ENCODE data around the gene MRPL38.
"Not testable (repeated sequence)": the region's sequence is repeated elsewhere in the genome, so short reads cannot be mapped to it uniquely, and the experiment has no call there.

MRPL38 gene

DNA sequence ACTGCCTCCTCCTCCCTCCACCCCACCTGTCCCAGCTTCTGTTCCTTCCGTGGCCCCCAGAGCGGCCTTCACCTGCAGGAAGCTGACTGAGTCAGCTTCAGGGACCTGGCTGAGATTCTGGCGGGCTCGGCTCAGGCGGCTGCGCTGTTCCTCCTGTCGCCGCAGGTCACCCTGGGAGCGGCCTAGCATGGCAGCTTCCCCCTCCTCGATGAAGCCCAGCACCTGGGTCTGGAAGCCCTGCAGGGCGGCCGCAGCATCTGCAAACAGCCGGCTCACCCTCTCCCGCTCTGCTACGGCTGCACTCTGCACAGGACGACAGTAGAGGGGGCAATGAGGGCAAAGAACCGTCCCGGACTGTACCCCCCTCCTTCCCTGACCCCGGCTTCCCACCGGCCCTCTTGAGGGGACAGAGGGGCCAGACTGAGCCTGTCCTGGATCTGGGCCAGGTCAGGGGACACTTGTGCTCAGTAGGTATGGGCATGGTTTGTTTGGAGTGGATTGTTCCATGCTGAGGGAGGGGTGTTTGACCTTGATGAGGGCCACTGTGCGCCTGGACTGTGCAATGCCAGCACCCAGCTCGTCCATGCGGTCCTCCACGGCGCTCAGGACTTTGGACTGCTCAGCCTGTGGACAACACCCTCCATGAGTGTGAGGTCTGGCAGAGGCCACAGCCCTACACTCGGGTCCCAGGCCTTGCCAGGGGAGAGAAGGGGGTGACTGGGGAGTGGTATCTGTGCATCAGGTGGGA is 28.3 kb downstream of the MRPL38 start:
- DNase-seq (ENCODE audit: low read depth in 2 of 2) = peak; percentile 35 to 47

DNA sequence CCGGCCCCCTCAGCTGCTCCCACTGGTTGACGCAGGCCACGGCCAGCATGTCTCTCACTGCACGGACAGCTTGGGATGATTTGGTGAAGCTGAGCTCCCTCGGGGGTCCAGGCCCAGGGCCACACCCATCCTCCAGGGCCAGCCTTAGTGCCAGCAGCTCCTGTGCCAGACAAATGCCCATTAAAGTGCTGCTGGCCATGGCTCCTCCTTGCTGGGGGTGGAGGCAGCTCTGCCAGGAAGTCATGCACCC is 28.8 kb downstream of the MRPL38 start:
- no peak for DNase-seq (ENCODE audit: low read depth in 2 of 2)

DNA sequence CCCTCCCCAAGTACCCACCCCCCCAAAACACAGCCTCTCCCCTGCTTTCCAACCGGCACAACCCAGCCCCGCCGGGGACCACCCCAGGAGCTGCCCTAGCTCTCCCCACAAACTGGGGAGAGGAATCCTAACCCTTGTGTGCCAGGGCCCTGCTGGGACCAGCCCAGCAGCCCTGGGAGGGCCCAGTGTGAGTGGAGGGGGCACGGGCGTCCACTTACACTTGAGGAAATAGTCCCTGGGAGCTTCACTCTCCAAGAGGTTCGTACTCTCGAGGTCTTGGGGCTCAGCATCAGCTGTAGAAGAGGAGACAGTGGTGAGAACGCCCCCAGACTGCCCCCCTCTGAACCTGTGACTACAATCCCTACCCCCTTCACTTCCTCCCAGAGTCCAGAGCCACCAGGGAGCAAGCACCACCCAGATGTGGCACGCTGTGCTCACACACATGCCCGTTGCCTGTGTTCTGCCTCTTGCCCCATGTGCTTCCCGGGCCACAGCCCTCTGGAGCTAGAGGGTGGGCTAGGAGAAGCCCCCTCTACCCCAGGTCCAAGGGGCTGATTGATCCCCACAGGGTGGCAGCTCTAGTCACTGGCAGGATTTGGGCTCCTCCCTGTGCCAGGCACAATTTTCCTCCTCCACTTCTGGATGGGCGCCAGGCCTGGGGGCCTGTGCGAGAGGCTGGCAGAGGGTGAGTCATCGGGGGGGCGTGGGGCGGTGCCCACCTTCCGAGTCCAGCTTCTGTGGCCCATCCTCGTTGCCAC is 29.3 kb downstream of the MRPL38 start:
- DNase-seq (ENCODE audit: low read depth in 2 of 2) = no peak

DNA sequence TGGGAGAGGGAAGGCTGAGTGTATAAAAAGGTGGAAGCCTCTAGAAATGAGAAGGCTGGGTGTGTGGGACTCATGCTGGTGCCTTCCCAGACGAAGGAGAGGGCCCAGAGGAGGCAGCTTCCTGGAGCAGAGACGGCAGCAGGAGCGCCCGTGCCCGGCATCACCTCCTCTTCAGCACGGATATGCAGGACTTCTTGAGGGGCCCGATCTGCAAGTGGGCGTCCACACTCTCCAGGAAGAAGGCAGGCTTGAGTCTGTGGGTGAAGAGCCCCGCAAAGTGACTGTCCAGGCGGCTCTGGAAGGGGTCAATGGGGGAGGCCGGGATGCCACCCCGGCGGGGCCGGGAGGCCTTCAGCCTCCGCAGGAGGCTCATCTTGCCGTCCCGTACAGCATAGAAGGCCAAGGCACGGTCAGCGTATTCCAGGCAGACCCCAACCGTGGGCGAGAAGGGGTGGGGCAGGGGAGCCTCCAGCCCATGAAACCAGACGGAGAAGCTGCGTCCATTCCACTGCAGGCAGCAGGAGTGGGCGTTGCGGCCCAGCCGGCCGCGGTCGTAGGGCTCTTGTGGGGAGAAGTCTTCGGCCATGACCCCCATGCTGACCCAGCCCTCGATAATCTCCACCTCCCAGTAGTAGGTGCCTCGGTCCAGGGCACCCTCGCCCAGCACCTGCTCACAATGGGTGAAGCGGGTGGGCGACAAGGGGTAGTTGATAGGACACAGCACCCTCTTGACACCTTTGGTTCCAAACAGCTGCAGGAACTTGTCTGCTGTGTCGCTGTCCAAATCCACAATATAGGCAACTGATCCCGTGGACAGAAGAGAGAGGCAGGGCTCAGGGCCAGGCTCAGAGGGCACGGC is 30.1 kb downstream of the MRPL38 start:
- DNase-seq (ENCODE audit: low read depth in 2 of 2) = no peak

DNA sequence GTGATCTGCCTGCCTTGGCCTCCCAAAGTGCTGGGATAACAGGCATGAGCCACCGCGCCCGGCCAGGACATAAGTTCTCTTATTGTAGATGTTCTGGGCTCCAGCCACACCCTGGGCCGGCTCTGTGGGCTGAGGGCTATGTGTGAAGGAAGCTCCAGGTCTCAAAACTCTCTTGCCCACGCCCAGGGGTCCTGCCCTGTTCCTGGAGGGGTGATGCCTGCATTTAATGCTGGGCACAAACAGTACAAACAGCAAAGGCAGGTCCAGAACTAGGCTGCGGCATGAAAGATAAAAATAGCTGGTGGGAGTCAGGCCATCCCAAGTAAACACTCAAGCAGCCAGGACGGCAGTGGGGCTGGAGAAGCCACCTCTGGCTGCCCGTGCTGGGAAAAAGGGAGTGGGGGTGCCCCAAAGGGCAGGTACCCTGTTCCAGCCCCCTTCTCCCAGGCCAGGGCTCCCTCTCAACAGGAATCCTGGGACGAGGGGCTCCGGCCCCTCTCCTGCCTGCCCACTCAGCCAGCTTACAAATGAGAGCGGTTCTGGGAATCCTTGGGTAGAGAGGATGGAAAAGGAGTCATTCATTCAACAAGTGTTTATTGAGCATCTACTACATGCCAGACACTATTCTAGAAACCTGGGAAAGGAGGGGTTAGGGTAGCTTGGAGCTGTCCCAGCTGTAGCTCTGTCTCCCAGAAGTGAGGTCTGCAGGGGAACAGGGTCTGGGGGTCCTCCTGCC is 30.9 kb downstream of the MRPL38 start:
- no peak for DNase-seq (ENCODE audit: low read depth in 2 of 2)

DNA sequence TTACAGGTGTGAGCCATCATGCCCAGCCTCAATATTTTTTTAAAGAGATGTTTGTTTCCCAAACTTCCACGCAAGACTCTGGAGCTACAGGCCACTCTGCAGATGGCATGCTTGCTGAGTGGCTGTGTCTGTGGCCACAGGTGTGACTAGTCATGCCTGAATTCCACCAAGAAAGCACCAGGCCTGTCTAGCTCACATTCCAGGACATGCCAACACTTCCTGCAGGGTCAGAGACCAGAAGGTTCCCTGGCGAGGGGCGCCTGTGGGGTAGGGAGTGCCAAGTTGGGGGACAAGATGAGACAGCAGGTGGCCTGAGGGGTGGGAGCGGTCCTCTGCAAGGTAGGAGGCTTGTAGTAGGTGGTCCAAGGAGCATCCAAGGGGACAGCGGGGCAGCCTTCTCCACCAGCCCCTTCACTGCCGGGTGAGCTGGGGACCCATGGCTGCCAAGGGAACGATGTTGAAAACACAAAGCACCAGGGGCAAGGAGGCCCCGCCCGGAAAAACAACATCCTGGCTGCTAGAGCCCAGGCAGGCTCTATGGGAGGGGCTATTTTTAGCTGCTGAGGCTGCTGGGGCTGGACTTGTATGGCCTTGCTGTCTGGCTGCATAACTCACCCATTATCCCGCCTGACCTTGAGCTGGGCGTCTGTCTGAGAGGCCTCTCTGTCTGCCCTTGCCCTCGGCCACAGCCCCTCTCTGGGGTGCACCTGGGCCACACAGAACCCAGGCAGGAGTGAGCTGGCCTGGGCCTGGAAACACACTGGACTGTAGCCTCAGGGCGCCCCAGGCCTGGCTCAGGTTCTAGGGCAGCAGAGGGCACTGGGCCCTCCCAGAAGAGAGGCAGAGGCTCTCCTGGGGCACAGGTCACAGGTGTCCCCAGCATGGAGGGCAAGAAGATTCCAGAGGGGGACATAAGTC is 32.0 kb downstream of the MRPL38 start:
- peak; percentile 14 to 32 for DNase-seq (ENCODE audit: low read depth in 2 of 2)

DNA sequence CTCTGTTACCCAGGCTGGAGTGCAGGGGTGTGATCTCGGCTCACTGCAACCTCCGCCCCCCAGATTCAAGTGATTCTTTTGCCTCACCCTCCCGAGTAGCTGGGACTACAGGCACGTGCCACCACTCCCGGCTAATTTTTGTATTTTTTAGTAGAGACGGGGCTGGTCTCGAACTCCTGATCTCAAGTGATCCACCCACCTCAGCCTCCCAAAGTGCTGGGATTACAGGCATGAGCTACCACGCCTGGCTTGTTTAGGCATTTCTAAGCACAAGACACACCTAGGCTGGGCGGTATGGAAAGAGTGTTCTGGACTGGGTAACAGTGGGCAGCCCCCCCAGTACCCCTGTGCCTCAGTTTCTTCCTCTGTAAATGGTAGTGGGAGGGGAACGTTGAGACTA is 34.5 kb downstream of the MRPL38 start:
- not testable (repeated sequence) for DNase-seq (ENCODE audit: low read depth in 2 of 2)

DNA sequence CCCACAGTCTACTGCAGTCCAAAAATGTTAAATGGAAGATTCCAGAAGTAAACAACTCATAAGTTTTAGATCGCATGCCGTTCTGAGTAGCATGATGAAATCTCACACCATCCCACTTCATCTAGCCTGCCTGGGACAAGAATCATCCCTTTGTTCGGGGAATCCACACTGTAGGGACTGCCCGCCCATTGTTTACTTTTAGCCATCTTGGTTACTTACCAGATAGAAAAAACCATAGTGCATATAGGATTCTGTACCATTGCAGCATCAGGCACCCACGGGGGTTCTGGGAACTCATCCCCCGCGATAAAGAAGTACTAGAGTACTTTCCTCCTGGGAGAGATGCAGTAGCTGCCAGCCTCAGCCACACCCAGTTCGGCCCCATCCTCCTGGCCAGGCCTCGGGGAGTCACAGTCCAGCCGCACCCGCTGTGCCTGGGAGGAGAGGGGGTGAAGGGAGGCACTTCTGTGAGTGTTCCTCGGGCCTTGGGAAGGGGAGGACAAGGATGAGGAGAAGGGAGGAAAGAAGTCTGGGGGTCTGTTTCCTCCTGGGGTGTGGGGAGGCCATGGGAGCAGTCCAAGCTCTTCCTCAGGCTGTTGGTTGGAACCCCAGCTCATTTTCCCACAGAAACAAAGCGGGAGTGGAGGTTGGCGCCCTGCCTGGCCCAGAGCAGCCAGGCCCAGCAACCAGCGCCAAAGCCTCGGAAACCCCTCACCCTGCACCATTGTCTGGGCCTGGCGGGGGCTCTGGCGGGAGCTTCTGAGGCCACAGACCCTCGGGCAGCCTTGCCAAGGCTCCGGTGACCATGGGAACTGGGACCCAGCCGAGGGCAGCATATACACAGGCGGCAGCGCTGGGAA is 35.2 kb downstream of the MRPL38 start:
- no peak for DNase-seq (ENCODE audit: low read depth in 2 of 2)

DNA sequence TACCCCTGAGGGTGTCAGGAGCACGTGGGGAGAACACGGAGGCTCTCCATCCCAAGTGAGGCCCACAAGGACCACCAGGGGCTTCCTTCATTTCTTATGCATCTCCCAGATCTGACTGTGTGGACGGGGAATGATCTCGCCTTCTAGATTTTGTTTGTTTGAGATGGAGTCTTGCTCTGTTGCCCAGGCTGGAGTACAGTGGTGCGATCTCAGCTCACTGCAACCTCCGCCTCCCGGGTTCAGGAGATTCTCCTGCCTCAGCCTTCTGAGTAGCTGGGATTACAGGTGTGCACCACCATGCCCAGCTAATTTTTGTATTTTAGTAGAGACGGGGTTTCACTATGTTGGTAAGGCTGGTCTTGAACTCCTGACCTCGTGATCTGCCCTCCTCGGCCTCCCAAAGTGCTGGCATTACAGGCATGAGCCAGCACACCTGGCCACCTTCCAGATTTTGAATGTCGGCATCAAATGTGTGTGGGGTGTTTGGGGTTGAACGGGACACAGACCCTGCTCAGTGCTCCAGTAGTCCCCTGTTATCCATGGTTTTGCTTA is 35.9 kb downstream of the MRPL38 start:
- not testable (repeated sequence) for DNase-seq (ENCODE audit: low read depth in 2 of 2)

DNA sequence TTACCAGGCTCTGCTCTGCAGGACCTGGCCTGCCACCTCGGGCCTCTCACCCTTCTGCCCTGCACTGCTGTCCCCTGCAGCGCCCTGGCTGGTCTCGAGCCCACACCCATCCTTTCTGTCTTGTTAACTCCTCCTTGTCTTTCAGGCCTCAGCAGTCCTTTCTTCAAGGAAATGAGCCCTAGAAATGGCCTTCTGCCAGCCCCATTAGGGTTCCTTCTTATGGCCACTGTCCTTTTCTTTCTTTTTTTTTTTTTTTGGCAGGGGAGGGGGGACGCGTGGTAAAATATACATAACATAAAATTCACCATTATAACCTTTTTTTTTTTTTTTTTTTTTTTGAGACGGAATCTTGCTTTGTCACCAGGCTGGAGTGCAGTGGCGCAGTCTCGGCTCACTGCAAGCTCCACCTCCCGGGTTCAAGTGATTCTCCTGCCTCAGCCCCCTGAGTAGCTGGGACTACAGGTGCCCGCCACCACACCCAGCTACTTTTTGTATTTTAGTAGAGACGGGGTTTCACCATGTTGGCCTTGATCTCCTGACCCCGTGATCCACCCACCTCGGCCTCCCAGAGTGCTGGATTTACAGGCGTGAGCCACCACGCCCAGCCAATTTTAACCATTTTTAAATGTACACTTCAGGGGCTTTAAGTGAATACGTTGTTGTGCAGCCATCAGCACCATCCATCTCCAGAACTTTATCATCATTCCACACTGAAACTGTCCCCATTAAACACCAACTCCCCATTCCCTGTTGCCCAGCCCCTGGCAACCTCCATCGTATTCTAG is 39.1 kb downstream of the MRPL38 start:
- not testable (repeated sequence) for DNase-seq (ENCODE audit: low read depth in 2 of 2)

DNA sequence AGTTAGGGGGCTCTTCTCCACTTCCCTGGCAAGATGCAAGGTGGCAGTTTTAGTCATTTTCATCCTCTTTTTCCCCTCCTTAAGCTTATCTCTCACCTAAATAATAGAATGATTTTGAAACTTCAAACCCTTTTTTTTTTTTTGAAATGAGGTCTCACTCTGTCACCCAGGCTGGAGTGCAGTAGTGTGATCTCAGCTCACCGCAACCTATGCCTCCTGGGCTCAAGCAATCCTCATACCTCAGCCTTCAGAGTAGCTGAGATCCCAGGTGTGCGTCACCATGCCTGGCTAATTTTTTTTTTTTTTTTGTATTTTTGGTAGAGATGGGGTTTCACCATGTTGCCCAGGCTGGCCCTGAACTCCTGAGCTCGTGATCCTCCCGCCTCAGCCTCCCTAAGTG is 39.8 kb downstream of the MRPL38 start:
- DNase-seq (ENCODE audit: low read depth in 2 of 2) = not testable (repeated sequence)

DNA sequence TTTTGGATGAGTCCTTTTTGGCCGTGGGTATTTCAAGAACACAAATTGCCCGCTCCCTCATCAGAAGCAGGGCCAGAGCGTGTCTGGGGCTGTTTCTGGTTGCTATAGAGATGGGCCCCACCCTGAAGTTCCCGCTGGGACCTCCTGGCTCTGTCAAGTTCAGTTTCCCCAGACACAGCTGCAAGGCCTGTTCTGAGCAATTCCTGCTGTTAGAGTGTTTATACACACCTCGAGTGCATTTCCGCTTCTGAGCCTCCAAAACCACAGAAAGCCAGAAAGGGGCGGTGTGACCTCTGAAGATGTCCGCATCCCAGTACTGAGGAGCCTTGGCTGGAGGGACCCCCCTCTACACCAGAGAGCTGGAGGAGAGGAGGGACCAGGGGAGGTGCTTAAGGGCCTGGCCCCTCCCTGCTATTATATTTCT is 40.2 kb downstream of the MRPL38 start:
- no peak for DNase-seq (ENCODE audit: low read depth in 2 of 2)

DNA sequence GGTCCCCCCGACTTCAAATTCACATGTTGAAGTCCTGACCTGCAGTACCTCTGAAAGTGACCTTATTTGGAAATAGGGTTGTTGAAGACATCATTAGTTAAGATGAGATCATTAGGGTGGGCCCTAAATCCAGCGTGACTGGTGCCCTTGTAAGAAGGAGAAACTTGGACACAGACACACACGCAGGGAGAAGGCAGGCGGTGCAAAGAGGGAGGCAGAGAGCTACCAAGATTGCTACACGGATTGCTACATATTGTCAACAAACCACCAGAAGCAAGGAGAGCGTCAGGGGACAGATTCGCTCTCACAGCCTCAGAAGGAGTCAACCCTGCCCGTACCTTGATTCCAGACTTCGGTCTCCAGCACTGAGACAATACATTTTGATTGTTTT is 42.8 kb downstream of the MRPL38 start:
- no peak for DNase-seq (ENCODE audit: low read depth in 2 of 2)

DNA sequence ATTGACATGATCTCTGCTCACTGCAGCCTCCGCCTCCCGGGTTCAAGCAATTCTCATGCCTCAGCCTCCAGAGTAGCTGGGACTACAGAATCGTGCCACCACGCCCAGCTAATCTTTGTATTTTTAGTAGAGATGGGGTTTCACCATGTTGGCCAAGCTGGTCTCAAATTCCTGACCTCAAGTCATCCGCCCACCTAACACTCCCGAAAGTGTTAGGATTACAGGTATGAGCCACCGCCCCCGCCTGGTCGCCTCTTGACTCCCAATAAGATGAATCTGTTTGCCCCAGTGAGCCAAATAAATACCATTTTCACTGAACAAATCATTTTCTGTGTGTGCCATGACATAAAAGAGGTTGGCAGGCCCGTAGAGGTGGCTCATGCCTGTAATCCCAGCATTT is 45.3 kb downstream of the MRPL38 start:
- DNase-seq (ENCODE audit: low read depth in 2 of 2) = not testable (repeated sequence)

DNA sequence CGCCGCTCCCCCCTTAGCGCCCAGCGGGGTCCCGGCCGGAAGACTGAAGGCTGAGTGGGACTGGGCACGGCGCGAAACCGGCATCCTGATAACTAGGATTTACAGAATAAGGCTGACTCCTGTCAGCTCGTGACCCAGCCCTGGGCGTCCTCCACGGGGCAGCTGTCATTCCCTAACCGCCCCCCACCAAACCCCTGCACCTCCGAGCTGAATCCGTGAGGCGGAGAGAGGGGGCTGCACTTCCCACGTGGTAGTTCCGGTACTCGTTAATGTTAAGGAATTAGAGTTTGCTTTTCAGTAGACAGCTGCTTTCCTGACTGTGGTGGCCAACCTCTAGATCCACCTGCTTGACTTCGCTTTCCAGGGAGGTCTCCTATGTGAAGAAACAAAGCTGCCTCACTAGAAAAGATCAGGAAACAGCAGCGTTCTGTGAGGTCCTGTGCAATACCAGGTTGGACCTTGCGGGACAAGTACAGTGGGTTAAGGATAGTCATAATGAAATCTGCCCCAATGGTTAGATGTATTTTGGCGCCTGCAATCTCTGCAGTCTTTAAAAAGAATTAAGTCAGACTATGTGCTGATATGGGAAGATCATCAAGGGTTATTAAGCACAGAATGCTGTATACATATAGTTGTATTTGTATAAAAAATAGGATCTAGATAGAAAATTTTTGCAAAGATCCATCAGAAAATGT is 48.5 kb downstream of the MRPL38 start:
- DNase-seq (ENCODE audit: low read depth in 2 of 2) = no peak

DNA sequence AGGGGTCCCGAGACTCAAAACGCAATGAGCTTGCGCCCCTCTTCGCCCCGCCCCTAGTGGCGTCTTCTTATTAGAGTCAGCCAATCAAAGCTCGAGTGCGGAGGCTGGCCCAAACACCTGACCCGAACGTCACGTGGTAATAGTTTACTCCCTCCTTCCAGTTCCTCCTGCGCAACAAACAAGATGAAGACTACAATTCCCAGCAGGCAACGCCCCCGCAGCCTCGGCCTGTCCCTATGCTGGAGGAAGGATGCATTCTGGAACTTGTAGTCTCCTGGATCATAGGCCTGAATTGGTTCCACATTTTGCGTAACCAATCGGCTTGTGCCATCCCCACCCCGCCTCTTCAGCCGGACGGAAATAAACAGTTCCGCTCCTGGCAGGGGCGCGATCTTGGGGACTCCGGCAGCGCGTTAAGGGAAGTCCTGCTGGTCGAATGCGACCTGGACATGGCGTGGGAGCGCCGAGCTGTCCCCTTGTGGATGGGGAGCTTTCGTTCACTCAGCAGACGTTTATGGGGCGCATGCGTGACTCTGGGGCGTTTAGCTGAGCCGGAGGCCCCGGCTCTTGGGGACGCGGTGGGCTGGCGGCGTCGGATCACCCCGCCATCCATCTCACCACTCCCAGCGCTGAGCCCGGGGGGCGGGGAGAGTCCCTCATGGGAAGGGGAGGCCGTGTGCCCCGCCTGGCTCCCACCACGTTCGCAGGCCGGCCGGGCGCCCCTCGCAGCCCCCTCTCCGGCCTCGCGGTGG is 49.2 kb downstream of the MRPL38 start, which contains the start of gene WBP2:
WBP2 (minus strand) TSS at position 26 of the 752 bp plus-strand sequence. CDS start 38 bp downstream, outside the sequence.
- DNase-seq (ENCODE audit: low read depth in 2 of 2) = peak; percentile 88 to 93

DNA sequence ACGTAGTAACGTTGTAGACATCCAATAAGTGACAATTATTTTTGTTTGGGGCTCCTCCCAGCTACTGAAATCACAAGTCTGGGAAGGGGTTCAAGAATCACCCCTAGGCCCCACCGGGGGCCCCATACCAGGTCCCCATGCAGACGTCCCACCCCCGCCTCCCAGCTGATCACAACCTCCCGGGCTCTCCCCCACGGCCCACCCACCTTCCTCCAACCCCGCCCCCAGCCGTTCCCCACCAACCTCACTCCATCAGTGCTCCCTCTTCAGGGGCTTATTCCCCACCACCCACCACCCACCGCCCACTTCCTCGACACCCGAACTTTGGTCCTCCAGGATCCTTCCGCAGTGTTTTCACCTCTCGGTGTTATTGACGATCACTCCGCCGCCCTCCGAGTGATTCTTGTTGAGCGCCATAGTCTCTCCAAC is 49.8 kb downstream of the MRPL38 start:
- no peak for DNase-seq (ENCODE audit: low read depth in 2 of 2)

All from stimulated activated CD8-positive, alpha-beta memory T cell treated with anti-CD3 and anti-CD28 coated beads, Interleukin-7, amount 100 ng/mL, for 1 hour (primary cell).